HCT116 (cell line): Measurements from ENCODE around the gene CAPZB. TPM values are rescaled to one million over a fixed set of nuclear protein-coding genes. Genes with fewer than 3 reads are reported as not detected.

Source experiments
- ATAC-seq: fragments of 200-7000 bp; cut with Tn5 transposase; 2 replicates; pipeline ENCODE4 v1.9.1; 2020; ENCODE audit warnings: mild to moderate bottlenecking, moderate library complexity
- BruUV-seq: library from RNA; stranded (reverse); fragments of 400-500 nt; replicated peaks from 2 replicates; lab custom pipeline; 2021; lab: Mats Ljungman, UMichigan
- CTCF ChIA-PET: fragments of 300-600 bp; sonication (Branson Sonifier 250); formaldehyde crosslinking; loops from one replicate; lab custom pipeline; 2021; ENCODE audit warnings: antibody characterized with exemption; lab: Charles Lee
- POLR2A ChIA-PET: fragments of 300-600, 350-600 bp; sonication (Branson Sonifier 250); formaldehyde crosslinking; loops from one replicate; lab custom pipeline; 2021; ENCODE audit warnings: antibody characterized with exemption; lab: Charles Lee
- RAD21 ChIA-PET, 2 experiments: fragments of 300-600 bp; sonication (Branson Sonifier 250); formaldehyde crosslinking; loops; one replicate each; lab custom pipeline; 2023; ENCODE audit warnings: low total read pairs in 2 of 2; ENCODE audit not compliant: uncharacterized antibody in 2 of 2, unreplicated experiment in 2 of 2, low non-redundant PET in 1 of 2; lab: Charles Lee
- DNase-seq: peaks from one replicate; pipeline ENCODE4 v3.0.0-alpha.2; 2010; ENCODE audit warnings: low read depth, low spot score
- H2AFZ ChIP-seq: fragments of 200-600 bp; shearing (Covaris generic), sonication (generic); 2 replicates; pipeline ENCODE4 v1.6.1; 2017; ENCODE audit warnings: low read depth, mixed run types, mixed read lengths, antibody characterized with exemption, low read length; ENCODE audit not compliant: poor library complexity, severe bottlenecking
- H3K27ac ChIP-seq: 2 replicates; pipeline ENCODE4 v1.5.1; 2012; ENCODE audit warnings: low read depth, low read length
- H3K27me3 ChIP-seq: fragments of 200-600 bp; sonication (generic); 2 replicates; pipeline ENCODE4 v1.6.1; 2016; ENCODE audit warnings: mixed run types, low read length, mixed read lengths; ENCODE audit not compliant: insufficient read depth
- H3K36me3 ChIP-seq, 2 experiments: fragments of 200-500 bp in 1 of 2; fragments of 200-600 bp in 1 of 2; sonication (Bioruptor generic) in 1 of 2; sonication (generic) in 1 of 2; 2 replicates each; pipeline versions ENCODE4 v1.5.1 to v1.6.1; 2014 to 2016; ENCODE audit warnings: low read length in 2 of 2, inconsistent platforms in 1 of 2, mixed read lengths in 1 of 2, mixed run types in 1 of 2; ENCODE audit not compliant: insufficient read depth in 2 of 2, control insufficient read depth in 1 of 2
- H3K4me1 ChIP-seq, 2 experiments: fragments of 200-600 bp in 1 of 2; sonication (generic) in 1 of 2; 2 replicates each; pipeline versions ENCODE4 v1.5.1 to v1.6.1; 2012 to 2017; ENCODE audit warnings: low read length in 2 of 2, inconsistent platforms in 1 of 2, mild to moderate bottlenecking in 1 of 2, mixed read lengths in 1 of 2, mixed run types in 1 of 2, moderate library complexity in 1 of 2; ENCODE audit not compliant: insufficient read depth in 2 of 2, control insufficient read depth in 1 of 2
- H3K4me2 ChIP-seq: fragments of 200-600 bp; sonication (generic); 2 replicates; pipeline ENCODE4 v1.6.1; 2017; ENCODE audit warnings: mixed run types, low read length, mixed read lengths
- H3K4me3 ChIP-seq, 2 experiments: fragments of 200-600 bp in 1 of 2; sonication (generic) in 1 of 2; replicated peaks in 1 of 2; 2 replicates each; pipeline ENCODE4 v1.5.1; 2011 to 2016; ENCODE audit warnings: low read length in 2 of 2, control low read depth in 1 of 2, low read depth in 1 of 2, mild to moderate bottlenecking in 1 of 2, mixed read lengths in 1 of 2, mixed run types in 1 of 2
- H3K79me2 ChIP-seq: fragments of 200-600 bp; sonication (generic); 2 replicates; pipeline ENCODE4 v1.6.1; 2017; ENCODE audit warnings: mild to moderate bottlenecking, mixed run types, low read length, moderate library complexity, mixed read lengths; ENCODE audit not compliant: insufficient read depth
- H3K9ac ChIP-seq: fragments of 200-600 bp; sonication (generic); 2 replicates; pipeline ENCODE4 v1.6.1; 2016; ENCODE audit warnings: low read length, mixed read lengths
- H3K9me2 ChIP-seq: fragments of 200-600 bp; sonication (generic), shearing (Covaris generic); 2 replicates; pipeline ENCODE4 v1.6.1; 2017; ENCODE audit warnings: mixed run types, mild to moderate bottlenecking, moderate library complexity; ENCODE audit not compliant: insufficient read depth
- H3K9me3 ChIP-seq, 2 experiments: fragments of 200-500 bp in 1 of 2; fragments of 200-600 bp in 1 of 2; sonication (Bioruptor generic) in 1 of 2; sonication (generic) in 1 of 2; 2 replicates each; pipeline ENCODE4 v1.6.1; 2014 to 2017; ENCODE audit warnings: low read length in 2 of 2, mixed read lengths in 2 of 2, inconsistent platforms in 1 of 2, low read depth in 1 of 2, mild to moderate bottlenecking in 1 of 2, mixed run types in 1 of 2, moderate library complexity in 1 of 2; ENCODE audit not compliant: control insufficient read depth in 1 of 2, insufficient read depth in 1 of 2
- H4K20me1 ChIP-seq: fragments of 200-600 bp; sonication (generic), shearing (Covaris generic); 2 replicates; pipeline ENCODE4 v1.6.1; 2017; ENCODE audit warnings: mixed run types, mild to moderate bottlenecking, moderate library complexity; ENCODE audit not compliant: insufficient read depth
- CEBPB ChIP-seq: IDR thresholded peaks from 2 replicates; pipeline ENCODE4 v1.6.1; 2012; ENCODE audit warnings: low read depth
- EGR1 ChIP-seq: IDR thresholded peaks from 2 replicates; pipeline ENCODE4 v1.6.1; 2012; ENCODE audit warnings: low read depth
- ELF1 ChIP-seq: IDR thresholded peaks from 2 replicates; pipeline ENCODE4 v1.6.1; 2012; ENCODE audit warnings: low read depth, borderline replicate concordance
- EZH2 ChIP-seq: fragments of 200-600 bp; sonication (generic); IDR thresholded peaks from 2 replicates; pipeline ENCODE4 v1.6.1; 2017; ENCODE audit warnings: antibody characterized with exemption, mixed run types
- EZH2phosphoT487 ChIP-seq: fragments of 200-600 bp; IDR thresholded peaks from 2 replicates; pipeline ENCODE4 v1.6.1; 2018; ENCODE audit warnings: antibody characterized with exemption, borderline replicate concordance
- FOSL1 ChIP-seq: IDR thresholded peaks from 2 replicates; pipeline ENCODE4 v1.6.1; 2012; ENCODE audit warnings: low read depth
- JUND ChIP-seq: IDR thresholded peaks from 2 replicates; pipeline ENCODE4 v1.6.1; 2012
- POLR2A ChIP-seq: IDR thresholded peaks from 2 replicates; pipeline ENCODE4 v1.7.0; 2011; ENCODE audit warnings: borderline replicate concordance; ENCODE audit not compliant: insufficient read depth, insufficient read length; ENCODE audit errors: extremely low read depth
- POLR2AphosphoS5 ChIP-seq: IDR thresholded peaks from 2 replicates; pipeline ENCODE4 v1.6.1; 2011; ENCODE audit warnings: mild to moderate bottlenecking, low read depth, low read length, moderate library complexity
- RAD21 ChIP-seq: IDR thresholded peaks from 2 replicates; pipeline ENCODE4 v1.6.1; 2012; ENCODE audit warnings: low read depth, mild to moderate bottlenecking
- SIN3A ChIP-seq: IDR thresholded peaks from 2 replicates; pipeline ENCODE4 v1.6.1; 2012; ENCODE audit warnings: low read depth
- SP1 ChIP-seq: IDR thresholded peaks from 2 replicates; pipeline ENCODE4 v1.6.1; 2012; ENCODE audit warnings: low read depth
- SRF ChIP-seq: IDR thresholded peaks from 2 replicates; pipeline ENCODE4 v1.6.1; 2012; ENCODE audit warnings: low read depth
- TCF7L2 ChIP-seq: IDR thresholded peaks from 2 replicates; pipeline ENCODE4 v1.7.0; 2011; ENCODE audit warnings: borderline replicate concordance, inconsistent platforms; ENCODE audit not compliant: insufficient read depth, insufficient read length; ENCODE audit errors: extremely low read depth
- YY1 ChIP-seq: IDR thresholded peaks from 2 replicates; pipeline ENCODE4 v1.6.1; 2011; ENCODE audit warnings: low read length, low read depth, moderate library complexity, mild to moderate bottlenecking; ENCODE audit not compliant: insufficient replicate concordance; ENCODE audit errors: extremely low read depth
- ZFX ChIP-seq: fragments of 450-650 bp; IDR thresholded peaks from 2 replicates; pipeline ENCODE4 v1.6.1; 2017
- intact Hi-C: fragments of 100-400 bp; cut with micrococcal nuclease; formaldehyde crosslinking; loops from 2 replicates; pipeline ENCODE4 v1.10.0; 2022
- total RNA-seq: library from RNA; stranded (reverse); gene quantifications from one replicate; pipeline ENCODE4 v1.2.1, GENCODE V29; 2021; ENCODE audit not compliant: unreplicated experiment
- TF ChIP-seq, protein P1 (sequence below), 3 experiments: fragments of 200-600 bp in 1 of 3; sonication (generic) in 1 of 3; IDR thresholded peaks in 2 of 3; conservative IDR thresholded peaks in 1 of 3; 2 replicates each; pipeline ENCODE4 v1.5.1; 2012 to 2017; ENCODE audit warnings: low read depth in 2 of 3, low read length in 2 of 3, antibody characterized with exemption in 1 of 3, borderline replicate concordance in 1 of 3, control low read depth in 1 of 3, mild to moderate bottlenecking in 1 of 3, mixed read lengths in 1 of 3, mixed run types in 1 of 3, moderate library complexity in 1 of 3; ENCODE audit not compliant: insufficient read depth in 1 of 3
- TF ChIP-seq, protein P2 (sequence below): IDR thresholded peaks from 2 replicates; pipeline ENCODE4 v1.6.1; 2012

CAPZB gene
- total RNA-seq, 1 experiment from 2014 or later, result 203 TPM

DNA sequence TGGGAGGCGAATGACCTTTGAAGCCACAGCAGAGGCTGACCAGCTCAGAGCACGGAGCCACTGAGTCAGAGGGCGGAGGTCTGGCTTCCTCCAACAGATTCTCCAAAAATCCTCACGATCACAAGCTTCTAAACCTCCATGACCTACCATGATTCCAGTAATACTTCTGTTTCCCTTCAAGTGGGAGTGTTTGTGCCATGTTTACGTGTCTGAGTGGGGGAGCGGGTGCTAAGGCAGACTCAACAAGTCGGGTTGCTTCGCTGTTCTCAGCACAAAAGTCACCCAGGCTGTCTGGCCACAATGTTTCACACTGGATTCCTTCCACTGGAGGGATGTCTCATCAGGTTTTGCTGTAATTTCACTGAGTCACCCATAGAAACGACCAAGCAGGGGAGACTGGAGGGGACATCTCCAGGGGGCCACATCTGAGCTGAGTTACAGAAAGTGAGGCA, 87.0 kb downstream of the CAPZB start:
- ChIA-PET CTCF (no interaction called here), POLR2A (no interaction called here), RAD21 (no interaction called here)
- Histone ChIP-seq H3K27me3 (no peaks in the 10 kb centered on the region), H2AFZ (no peak overlapping the region), H3K9me3 (no peaks in the 10 kb centered on the region), H3K4me3 (no peak overlapping the region), H3K9me2 (no peaks in the 10 kb centered on the region), H3K27ac (no peak overlapping the region), H3K4me1 (peaks cover 0 to 7% of the 10 kb centered on the region in 2 experiments; a peak in 1 of 4 replicates), H3K79me2 (peaks cover 61% of the 10 kb centered on the region), H3K4me2 (peak overlapping the region; percentile 13; the same call in 1 of the 2 replicates), H4K20me1 (no peaks in the 10 kb centered on the region; the same call in 1 of the 2 replicates), H3K36me3 (no peaks in the 10 kb centered on the region), H3K9ac (no peak overlapping the region)
- intact Hi-C loops, result no loop called here
- BruUV-seq, result no TSS peak
- peak; percentile 27 for ATAC-seq
- no peak for DNase-seq
- no peak for TF ChIP-seq JUND
- TF ChIP-seq, protein P1, sequence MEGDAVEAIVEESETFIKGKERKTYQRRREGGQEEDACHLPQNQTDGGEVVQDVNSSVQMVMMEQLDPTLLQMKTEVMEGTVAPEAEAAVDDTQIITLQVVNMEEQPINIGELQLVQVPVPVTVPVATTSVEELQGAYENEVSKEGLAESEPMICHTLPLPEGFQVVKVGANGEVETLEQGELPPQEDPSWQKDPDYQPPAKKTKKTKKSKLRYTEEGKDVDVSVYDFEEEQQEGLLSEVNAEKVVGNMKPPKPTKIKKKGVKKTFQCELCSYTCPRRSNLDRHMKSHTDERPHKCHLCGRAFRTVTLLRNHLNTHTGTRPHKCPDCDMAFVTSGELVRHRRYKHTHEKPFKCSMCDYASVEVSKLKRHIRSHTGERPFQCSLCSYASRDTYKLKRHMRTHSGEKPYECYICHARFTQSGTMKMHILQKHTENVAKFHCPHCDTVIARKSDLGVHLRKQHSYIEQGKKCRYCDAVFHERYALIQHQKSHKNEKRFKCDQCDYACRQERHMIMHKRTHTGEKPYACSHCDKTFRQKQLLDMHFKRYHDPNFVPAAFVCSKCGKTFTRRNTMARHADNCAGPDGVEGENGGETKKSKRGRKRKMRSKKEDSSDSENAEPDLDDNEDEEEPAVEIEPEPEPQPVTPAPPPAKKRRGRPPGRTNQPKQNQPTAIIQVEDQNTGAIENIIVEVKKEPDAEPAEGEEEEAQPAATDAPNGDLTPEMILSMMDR (IDR thresholded peaks at IDR 0.05 in 2 of 3, conservative IDR thresholded peaks at IDR 0.05 in 1 of 3; ENCODE audit: borderline replicate concordance in 1 of 3, insufficient read depth in 1 of 3, low read depth in 2 of 3, low read length in 2 of 3), result peak in 1 of 3 experiments; percentile 26; a peak in 2 of 6 replicates
- no peak for TF ChIP-seq RAD21
- TF ChIP-seq, all 23 proteins: peak for 1

GRCh38 chr1:19397217-19397945, 88.0 kb downstream of the CAPZB start:
- peaks cover 59% of the 10 kb centered on the region for H3K79me2 ChIP-seq
- H3K9me3 ChIP-seq, result no peaks in the 10 kb centered on the region
- RAD21 ChIA-PET, result no interaction called here
- H2AFZ ChIP-seq, result no peak overlapping the region
- H3K36me3 ChIP-seq, result no peaks in the 10 kb centered on the region
- ATAC-seq (no peak), DNase-seq (no peak)
- POLR2A ChIA-PET, result no interaction called here
- intact Hi-C loops, result no loop called here
- no peaks in the 10 kb centered on the region; the same call in 1 of the 2 replicates for H4K20me1 ChIP-seq
- H3K4me1 ChIP-seq, result peaks cover 0 to 7% of the 10 kb centered on the region in 2 experiments; a peak in 1 of 4 replicates
- no peak overlapping the region for H3K9ac ChIP-seq
- CTCF ChIA-PET, result no interaction called here
- H3K9me2 ChIP-seq, result no peaks in the 10 kb centered on the region
- BruUV-seq, result no TSS peak
- no peak overlapping the region for H3K4me3 ChIP-seq
- H3K27me3 ChIP-seq, result no peaks in the 10 kb centered on the region
- no peak overlapping the region for H3K4me2 ChIP-seq
- no peak overlapping the region for H3K27ac ChIP-seq
- TF ChIP-seq SRF (no peak), ELF1 (no peak), CEBPB (no peak), RAD21 (no peak), ZFX (no peak), TCF7L2 (no peak), SP1 (no peak), POLR2A (no peak), EZH2 (no peak), SIN3A (no peak), FOSL1 (no peak), POLR2AphosphoS5 (no peak), YY1 (no peak), JUND (no peak), EGR1 (no peak), EZH2phosphoT487 (no peak)
- TF ChIP-seq, protein P2, sequence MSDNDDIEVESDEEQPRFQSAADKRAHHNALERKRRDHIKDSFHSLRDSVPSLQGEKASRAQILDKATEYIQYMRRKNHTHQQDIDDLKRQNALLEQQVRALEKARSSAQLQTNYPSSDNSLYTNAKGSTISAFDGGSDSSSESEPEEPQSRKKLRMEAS, result no peak
